HL-60 (cell line): ENCODE data around the gene TRIP11.

Source experiments
- DNase-seq, 2 experiments: peaks; one replicate each; pipeline ENCODE4 v3.0.0-alpha.2; 2010 to 2020; ENCODE audit warnings: low read depth in 1 of 2, low spot score in 1 of 2
- H3K27ac ChIP-seq: fragments of 250-450 bp; sonication (Bioruptor Pico); replicated peaks from 2 replicates; pipeline ENCODE4 v1.5.1; 2020; ENCODE audit warnings: mild to moderate bottlenecking, moderate library complexity
- H3K27me3 ChIP-seq: fragments of 250-450 bp; sonication (Bioruptor Pico); 2 replicates; pipeline ENCODE4 v1.5.1; 2021; ENCODE audit warnings: mild to moderate bottlenecking, moderate library complexity; ENCODE audit not compliant: insufficient read depth, poor library complexity, severe bottlenecking
- H3K4me3 ChIP-seq: replicated peaks from 2 replicates; pipeline ENCODE4 v1.5.1; 2011; ENCODE audit warnings: mild to moderate bottlenecking, control low read depth, low read length; ENCODE audit not compliant: insufficient read depth
- CTCF ChIP-seq: IDR thresholded peaks from one replicate; pipeline ENCODE4 v1.5.1; 2011; ENCODE audit warnings: low read length, control low read depth, inconsistent platforms; ENCODE audit not compliant: insufficient read depth
- GABPA ChIP-seq: IDR thresholded peaks from 2 replicates; pipeline ENCODE4 v1.6.1; 2012; ENCODE audit warnings: low read depth
- POLR2AphosphoS5 ChIP-seq: IDR thresholded peaks from 2 replicates; pipeline ENCODE4 v1.6.1; 2012; ENCODE audit warnings: low read depth
- REST ChIP-seq: IDR thresholded peaks from 2 replicates; pipeline ENCODE4 v1.6.1; 2012; ENCODE audit warnings: low read depth; ENCODE audit not compliant: insufficient replicate concordance
- SPI1 ChIP-seq: IDR thresholded peaks from 2 replicates; pipeline ENCODE4 v1.6.1; 2012; ENCODE audit warnings: low read depth, mild to moderate bottlenecking, borderline replicate concordance

TRIP11 gene

GRCh38 chr14:91955168-91955567 lies 84.7 kb downstream of the TRIP11 start:
- TF ChIP-seq GABPA (no peak), SPI1 (no peak), CTCF (no peak), REST (no peak), POLR2AphosphoS5 (no peak)
- no peak overlapping the region for H3K27ac ChIP-seq
- no peak overlapping the region for H3K4me3 ChIP-seq
- no peaks in the 10 kb centered on the region for H3K27me3 ChIP-seq
- no peak for DNase-seq

- Histone ChIP-seq H3K27ac (no peak overlapping the region), H3K4me3 (no peak overlapping the region), H3K27me3 (peaks cover 7% of the 10 kb centered on the region)
- TF ChIP-seq POLR2AphosphoS5 (no peak), REST (no peak), CTCF (no peak), GABPA (no peak), SPI1 (no peak)
- DNase-seq: no peak
Observed at GRCh38 chr14:91953170-91953985, 86.5 kb downstream of the TRIP11 start.

- Histone ChIP-seq H3K27me3 (peaks cover 25% of the 10 kb centered on the region), H3K4me3 (no peak within 1 kb of the TSS), H3K27ac (no peak within 1 kb of the TSS)
- no peak for TF ChIP-seq POLR2AphosphoS5
- TF ChIP-seq CTCF: no peak
- TF ChIP-seq SPI1: no peak
- TF ChIP-seq GABPA: no peak
- TF ChIP-seq REST: no peak
- no peak for DNase-seq
Observed at GRCh38 chr14:91947475-91948184, 92.2 kb downstream of the TRIP11 start, which contains the start of gene FBLN5. TSS of gene FBLN5 (minus strand) at chr14:91947694. CDS start at chr14:91947229, 465 bp downstream.
